Stomach smooth muscle (tissue), 2 donors: Measurements from ENCODE around the gene BPTF.
"Not testable (repeated sequence)": the region's sequence is repeated elsewhere in the genome, so short reads cannot be mapped to it uniquely, and the experiment has no call there.

Experiments used
- H3K27ac ChIP-seq: one replicate; pipeline ENCODE4 v1.7.0; 2013; ENCODE audit warnings: mild to moderate bottlenecking, low read length, inconsistent platforms
- H3K27me3 ChIP-seq, 2 donors: one replicate each; pipeline ENCODE4 v1.7.0; 2013; ENCODE audit warnings: low read length in 2 of 2; ENCODE audit not compliant: insufficient read depth in 2 of 2, control insufficient read depth in 1 of 2
- H3K36me3 ChIP-seq, 2 donors: one replicate each; pipeline ENCODE4 v1.7.0; 2013; ENCODE audit warnings: low read length in 2 of 2; ENCODE audit not compliant: control insufficient read depth in 2 of 2, insufficient read depth in 2 of 2
- H3K4me1 ChIP-seq: one replicate; pipeline ENCODE4 v1.7.0; 2013; ENCODE audit warnings: low read length; ENCODE audit not compliant: control insufficient read depth, insufficient read depth
- H3K4me3 ChIP-seq, 2 donors: one replicate each; pipeline ENCODE4 v1.7.0; 2013; ENCODE audit warnings: low read length in 2 of 2
- H3K9ac ChIP-seq, 2 donors: one replicate each; pipeline ENCODE4 v1.7.0; 2013; ENCODE audit warnings: low read length in 2 of 2, mild to moderate bottlenecking in 1 of 2
- H3K9me3 ChIP-seq, 2 donors: one replicate each; pipeline ENCODE4 v1.7.0; 2013; ENCODE audit warnings: low read length in 2 of 2; ENCODE audit not compliant: control insufficient read depth in 2 of 2
- donor health status: healthy.
- donor health status: Pancreatic carcinoma.

BPTF gene

GRCh38 chr17:67834634-67835033 is 9.3 kb downstream of the BPTF start:
- no peaks in the 10 kb centered on the region for H3K9me3 ChIP-seq
- H3K9ac ChIP-seq = no peak overlapping the region
- H3K4me1 ChIP-seq = peaks cover 5% of the 10 kb centered on the region
- no peaks in the 10 kb centered on the region for H3K36me3 ChIP-seq
- H3K4me3 ChIP-seq = no peak overlapping the region
- H3K27me3 ChIP-seq = no peaks in the 10 kb centered on the region
- H3K27ac ChIP-seq = no peak overlapping the region

GRCh38 chr17:67836205-67836987 is 11.1 kb downstream of the BPTF start:
- no peak overlapping the region for H3K27ac ChIP-seq

GRCh38 chr17:67837965-67838364 is 12.7 kb downstream of the BPTF start:
- Histone ChIP-seq H3K36me3 (no peaks in the 10 kb centered on the region), H3K9ac (no peak overlapping the region), H3K9me3 (no peaks in the 10 kb centered on the region), H3K27ac (no peak overlapping the region), H3K4me3 (no peak overlapping the region), H3K4me1 (peaks cover 3% of the 10 kb centered on the region), H3K27me3 (no peaks in the 10 kb centered on the region)

More at GRCh38 chr17:67836205-67836987, 11.1 kb downstream of the BPTF start:
- no peak overlapping the region for H3K4me3 ChIP-seq
- H3K9ac ChIP-seq = no peak overlapping the region
- H3K9me3 ChIP-seq = no peaks in the 10 kb centered on the region
- no peaks in the 10 kb centered on the region for H3K36me3 ChIP-seq
- H3K4me1 ChIP-seq = peaks cover 3% of the 10 kb centered on the region
- no peaks in the 10 kb centered on the region for H3K27me3 ChIP-seq

GRCh38 chr17:67838538-67838937 is 13.2 kb downstream of the BPTF start:
- no peaks in the 10 kb centered on the region for H3K9me3 ChIP-seq
- no peak overlapping the region for H3K9ac ChIP-seq
- no peak overlapping the region for H3K4me3 ChIP-seq
- no peaks in the 10 kb centered on the region for H3K27me3 ChIP-seq
- peaks cover 3% of the 10 kb centered on the region for H3K4me1 ChIP-seq
- no peaks in the 10 kb centered on the region for H3K36me3 ChIP-seq
- no peak overlapping the region for H3K27ac ChIP-seq

- Histone ChIP-seq H3K4me1 (peaks cover 3% of the 10 kb centered on the region), H3K4me3 (no peak overlapping the region), H3K27me3 (no peaks in the 10 kb centered on the region), H3K36me3 (no peaks in the 10 kb centered on the region), H3K9me3 (no peaks in the 10 kb centered on the region), H3K9ac (no peak overlapping the region), H3K27ac (no peak overlapping the region)
Observed at GRCh38 chr17:67841992-67842391, 16.7 kb downstream of the BPTF start.

GRCh38 chr17:67842648-67843047 is 17.3 kb downstream of the BPTF start:
- Histone ChIP-seq H3K9ac (no peak overlapping the region), H3K4me3 (no peak overlapping the region), H3K27ac (no peak overlapping the region), H3K4me1 (peaks cover 3% of the 10 kb centered on the region), H3K9me3 (no peaks in the 10 kb centered on the region), H3K36me3 (no peaks in the 10 kb centered on the region), H3K27me3 (no peaks in the 10 kb centered on the region)

- H3K9me3 ChIP-seq = no peaks in the 10 kb centered on the region
- H3K27me3 ChIP-seq = no peaks in the 10 kb centered on the region
- H3K36me3 ChIP-seq = no peaks in the 10 kb centered on the region
- no peak overlapping the region for H3K4me3 ChIP-seq
- H3K4me1 ChIP-seq = peaks cover 2% of the 10 kb centered on the region
- H3K9ac ChIP-seq = no peak overlapping the region
- no peak overlapping the region for H3K27ac ChIP-seq
Observed at GRCh38 chr17:67845374-67845773, 20.1 kb downstream of the BPTF start.

- H3K4me1 ChIP-seq, H3K9ac ChIP-seq, H3K27me3 ChIP-seq, H3K36me3 ChIP-seq, H3K27ac ChIP-seq, H3K9me3 ChIP-seq, H3K4me3 ChIP-seq: not testable (repeated sequence)
Observed at GRCh38 chr17:67848189-67848588, 22.9 kb downstream of the BPTF start.

- not testable (repeated sequence) for H3K4me3 ChIP-seq, H3K27me3 ChIP-seq, H3K36me3 ChIP-seq, H3K9me3 ChIP-seq, H3K9ac ChIP-seq, H3K4me1 ChIP-seq, H3K27ac ChIP-seq
Observed at GRCh38 chr17:67848846-67849245, 23.5 kb downstream of the BPTF start.

- Histone ChIP-seq H3K27me3 (no peaks in the 10 kb centered on the region), H3K4me3 (no peak overlapping the region), H3K27ac (no peak overlapping the region), H3K36me3 (peaks cover 7 to 8% of the 10 kb centered on the region in 2 donors), H3K9me3 (no peaks in the 10 kb centered on the region), H3K9ac (no peak overlapping the region), H3K4me1 (peaks cover 3% of the 10 kb centered on the region)
Observed at GRCh38 chr17:67850991-67851631, 25.8 kb downstream of the BPTF start.

GRCh38 chr17:67853703-67854102 is 28.4 kb downstream of the BPTF start:
- Histone ChIP-seq H3K4me1 (peaks cover 3% of the 10 kb centered on the region), H3K4me3 (no peak overlapping the region)

More at GRCh38 chr17:67853703-67854102, 28.4 kb downstream of the BPTF start:
- Histone ChIP-seq H3K9ac (no peak overlapping the region), H3K9me3 (no peaks in the 10 kb centered on the region), H3K27ac (no peak overlapping the region), H3K36me3 (peaks cover 7 to 8% of the 10 kb centered on the region in 2 donors), H3K27me3 (no peaks in the 10 kb centered on the region)
